Epithelial cell of proximal tubule (primary cell): ENCODE results near the gene CTDP1. TPM values are rescaled to one million over a fixed set of nuclear protein-coding genes. Genes with fewer than 3 reads are reported as not detected.

Experiments used
- DNase-seq: peaks from one replicate; pipeline ENCODE4 v3.0.0-alpha.2; 2011; ENCODE audit warnings: low read depth
- H3K4me3 ChIP-seq: 2 replicates; pipeline ENCODE4 v1.5.1; 2011; ENCODE audit warnings: low read depth, mild to moderate bottlenecking, low read length
- CTCF ChIP-seq: conservative IDR thresholded peaks from 2 replicates; pipeline ENCODE4 v1.5.1; 2012; ENCODE audit warnings: low read depth, mild to moderate bottlenecking, low read length
- total RNA-seq: library from RNA; depleted of rRNA; stranded (reverse); fragments of >200 nt; gene quantifications from 2 replicates; pipeline ENCODE4 v1.2.3, GENCODE V29; 2015

The CTDP1 gene
- total RNA-seq, 1 donor from 2014 or later, result 13.9 TPM

GRCh38 chr18:79683626-79684282, 4.2 kb downstream of the CTDP1 start:
- H3K4me3 ChIP-seq, result no peak overlapping the region
- no peak for DNase-seq
- no peak for TF ChIP-seq CTCF

- no peak overlapping the region for H3K4me3 ChIP-seq
- no peak for DNase-seq
- TF ChIP-seq CTCF, result no peak
Measured at GRCh38 chr18:79684283-79684631, 4.7 kb downstream of the CTDP1 start.

DNA sequence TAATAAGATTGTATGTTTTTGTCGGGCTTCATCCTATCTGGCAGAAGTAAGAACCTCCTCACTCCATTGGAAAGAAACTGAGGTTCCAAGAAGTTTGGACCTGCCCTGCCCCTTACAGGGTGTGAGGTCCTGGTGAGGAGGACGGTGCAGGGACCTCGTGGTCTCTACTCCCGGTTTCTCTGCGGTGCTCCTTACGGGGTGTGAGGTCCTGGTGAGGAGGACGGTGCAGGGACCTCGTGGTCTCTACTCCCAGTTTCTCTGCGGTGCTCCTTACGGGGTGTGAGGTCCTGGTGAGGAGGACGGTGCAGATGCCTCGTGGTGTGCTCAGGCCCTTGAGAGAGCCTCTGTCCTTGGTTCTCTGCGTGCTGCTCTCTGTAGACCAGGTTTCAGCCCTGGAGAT, 5.2 kb downstream of the CTDP1 start:
- no peak for DNase-seq
- H3K4me3 ChIP-seq, result no peak overlapping the region
- no peak for TF ChIP-seq CTCF

DNA sequence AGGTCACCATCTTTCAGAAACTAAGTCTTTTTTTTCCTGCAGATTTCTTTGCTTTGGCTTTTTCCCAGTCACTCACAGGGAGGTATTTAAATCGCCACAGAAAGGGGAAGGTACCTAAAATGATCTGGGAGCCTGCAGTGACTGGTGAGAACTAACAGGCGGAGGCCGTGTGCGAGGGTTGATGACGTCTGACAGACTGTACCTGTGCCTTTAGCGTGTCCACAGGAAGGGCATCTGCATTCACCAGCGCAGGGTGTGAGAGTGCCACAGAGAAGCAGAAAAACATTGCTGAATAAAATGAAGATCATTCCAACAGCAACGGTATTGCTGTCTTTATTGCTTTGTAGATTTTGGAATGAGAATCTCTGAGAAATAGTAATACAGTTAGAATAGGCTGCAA, 5.7 kb downstream of the CTDP1 start:
- no peak for TF ChIP-seq CTCF
- H3K4me3 ChIP-seq, result no peak overlapping the region
- no peak for DNase-seq

- no peak for DNase-seq
- no peak for TF ChIP-seq CTCF
- H3K4me3 ChIP-seq, result no peak overlapping the region
Measured at GRCh38 chr18:79685971-79686370, 6.4 kb downstream of the CTDP1 start.

GRCh38 chr18:79687806-79688205, 8.2 kb downstream of the CTDP1 start:
- DNase-seq, result no peak
- TF ChIP-seq CTCF, result no peak
- H3K4me3 ChIP-seq, result no peak overlapping the region

DNA sequence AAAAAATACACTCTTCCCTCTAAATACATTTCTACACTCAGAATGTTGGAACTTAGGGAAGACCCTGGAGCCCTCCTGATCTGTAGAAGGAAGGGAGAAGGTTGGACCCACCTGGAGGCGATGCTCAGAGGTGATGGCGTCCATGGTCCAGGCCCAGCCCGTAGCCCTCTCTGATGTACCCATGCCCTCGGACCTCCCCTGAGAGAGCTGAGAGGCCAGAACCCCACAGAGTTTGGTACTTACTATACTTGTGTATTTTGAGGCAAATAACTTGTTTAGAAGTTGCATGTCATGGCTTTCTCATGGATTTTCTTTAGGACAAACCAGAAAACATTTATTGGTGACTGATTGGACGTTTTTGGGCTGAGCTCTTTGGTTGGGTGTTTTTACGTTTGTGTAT, 10.5 kb downstream of the CTDP1 start:
- H3K4me3 ChIP-seq, result no peak overlapping the region
- TF ChIP-seq CTCF, result no peak
- DNase-seq, result no peak
